H9 (cell line): Measurements from ENCODE around the gene SLC2A5. TPM values are rescaled to one million over a fixed set of nuclear protein-coding genes. Genes with fewer than 3 reads are reported as not detected.

Experiments
- DNase-seq: peaks from one replicate; pipeline ENCODE4 v3.0.0-alpha.2; 2017
- H2AFZ ChIP-seq: one replicate; pipeline ENCODE4 v1.6.1; 2013; ENCODE audit warnings: mild to moderate bottlenecking, low read length, control low read depth, moderate library complexity
- H2AK5ac ChIP-seq: 2 replicates; pipeline ENCODE4 v1.6.1; 2013; ENCODE audit warnings: low read length, control low read depth, mixed read lengths; ENCODE audit not compliant: insufficient read length
- H2BK120ac ChIP-seq: one replicate; pipeline ENCODE4 v1.6.1; 2013; ENCODE audit warnings: low read depth, mild to moderate bottlenecking, low read length, control low read depth, inconsistent platforms; ENCODE audit not compliant: poor library complexity, severe bottlenecking
- H2BK12ac ChIP-seq: 2 replicates; pipeline ENCODE4 v1.6.1; 2013; ENCODE audit warnings: low read length, control low read depth, mixed read lengths, low read depth; ENCODE audit not compliant: insufficient read length
- H2BK15ac ChIP-seq: 2 replicates; pipeline ENCODE4 v1.6.1; 2013; ENCODE audit warnings: low read depth, low read length, control low read depth
- H2BK20ac ChIP-seq: one replicate; pipeline ENCODE4 v1.6.1; 2013; ENCODE audit warnings: low read depth, mild to moderate bottlenecking, low read length, control low read depth, inconsistent platforms; ENCODE audit not compliant: poor library complexity, severe bottlenecking
- H2BK5ac ChIP-seq: 2 replicates; pipeline ENCODE4 v1.6.1; 2013; ENCODE audit warnings: low read length, control low read depth, mixed read lengths; ENCODE audit not compliant: insufficient read length
- H3K14ac ChIP-seq: 2 replicates; pipeline ENCODE4 v1.6.1; 2013; ENCODE audit warnings: low read length, control low read depth; ENCODE audit not compliant: insufficient read depth
- H3K18ac ChIP-seq: 2 replicates; pipeline ENCODE4 v1.6.1; 2013; ENCODE audit warnings: low read depth, mild to moderate bottlenecking, mixed read lengths, low read length, control low read depth; ENCODE audit not compliant: insufficient read length
- H3K23ac ChIP-seq: 2 replicates; pipeline ENCODE4 v1.6.1; 2013; ENCODE audit warnings: low read length, control low read depth, mixed read lengths, low read depth; ENCODE audit not compliant: insufficient read length
- H3K23me2 ChIP-seq: 2 replicates; pipeline ENCODE4 v1.6.1; 2013; ENCODE audit warnings: low read depth, mild to moderate bottlenecking, mixed read lengths, low read length, control low read depth; ENCODE audit not compliant: insufficient read length, poor library complexity, severe bottlenecking
- H3K27ac ChIP-seq: 2 replicates; pipeline ENCODE4 v1.5.1; 2013; ENCODE audit warnings: low read length, control low read depth, mixed read lengths, low read depth; ENCODE audit not compliant: insufficient read length
- H3K27me3 ChIP-seq: 2 replicates; pipeline ENCODE4 v1.6.1; 2013; ENCODE audit warnings: low read length, control low read depth, inconsistent platforms; ENCODE audit not compliant: insufficient read depth
- H3K4ac ChIP-seq: 2 replicates; pipeline ENCODE4 v1.6.1; 2013; ENCODE audit warnings: low read depth, mild to moderate bottlenecking, control low read depth, inconsistent platforms, low read length, moderate library complexity
- H3K4me1 ChIP-seq: 2 replicates; pipeline ENCODE4 v1.6.1; 2013; ENCODE audit warnings: low read length, control low read depth, inconsistent platforms; ENCODE audit not compliant: insufficient read depth
- H3K4me2 ChIP-seq: 2 replicates; pipeline ENCODE4 v1.6.1; 2013; ENCODE audit warnings: low read length, control low read depth, mixed read lengths; ENCODE audit not compliant: insufficient read length, insufficient read depth
- H3K56ac ChIP-seq: 2 replicates; pipeline ENCODE4 v1.6.1; 2013; ENCODE audit warnings: low read depth, mild to moderate bottlenecking, mixed read lengths, low read length, control low read depth; ENCODE audit not compliant: insufficient read length
- H3K79me1 ChIP-seq: 2 replicates; pipeline ENCODE4 v1.6.1; 2013; ENCODE audit warnings: low read depth, mild to moderate bottlenecking, moderate library complexity, low read length, control low read depth, inconsistent platforms; ENCODE audit not compliant: insufficient read depth, poor library complexity, severe bottlenecking
- H3K79me2 ChIP-seq: 2 replicates; pipeline ENCODE4 v1.6.1; 2013; ENCODE audit warnings: low read length, control low read depth, inconsistent platforms; ENCODE audit not compliant: insufficient read depth
- H3K9ac ChIP-seq: 2 replicates; pipeline ENCODE4 v1.6.1; 2013; ENCODE audit warnings: low read length, control low read depth, mixed read lengths; ENCODE audit not compliant: insufficient read length; ENCODE audit errors: extremely low read depth
- H3K9me3 ChIP-seq: one replicate; pipeline ENCODE4 v1.6.1; 2013; ENCODE audit warnings: low read depth, low read length, inconsistent platforms; ENCODE audit not compliant: control insufficient read depth
- H3T11ph ChIP-seq: one replicate; pipeline ENCODE4 v1.6.1; 2013; ENCODE audit warnings: mild to moderate bottlenecking, low read length, control low read depth, inconsistent platforms
- H4K20me1 ChIP-seq: one replicate; pipeline ENCODE4 v1.6.1; 2013; ENCODE audit not compliant: control insufficient read depth, insufficient read length, insufficient read depth
- H4K5ac ChIP-seq: 2 replicates; pipeline ENCODE4 v1.6.1; 2013; ENCODE audit warnings: low read depth, mild to moderate bottlenecking, mixed read lengths, low read length, control low read depth; ENCODE audit not compliant: insufficient read length
- H4K8ac ChIP-seq: replicated peaks from 2 replicates; pipeline ENCODE4 v1.6.1; 2013; ENCODE audit warnings: low read length, control low read depth, mixed read lengths, low read depth; ENCODE audit not compliant: insufficient read length
- H4K91ac ChIP-seq: 2 replicates; pipeline ENCODE4 v1.6.1; 2013; ENCODE audit warnings: low read depth, mild to moderate bottlenecking, moderate library complexity, mixed read lengths, low read length, control low read depth; ENCODE audit not compliant: insufficient read length
- H3K27ac Mint-ChIP-seq, 3 experiments: 2 replicates in 2 of 3; 3 replicates in 1 of 3; pipeline ENCODE4 v1.8.0; 2020 to 2021; ENCODE audit warnings: mixed read lengths in 3 of 3, mild to moderate bottlenecking in 1 of 3, moderate library complexity in 1 of 3
- H3K27me3 Mint-ChIP-seq: 2 replicates; pipeline ENCODE4 v1.8.0; 2021; ENCODE audit warnings: low read depth, mild to moderate bottlenecking, moderate library complexity, mixed read lengths
- H3K36me3 Mint-ChIP-seq, 3 experiments: 2 replicates in 2 of 3; 3 replicates in 1 of 3; pipeline ENCODE4 v1.8.0; 2020 to 2021; ENCODE audit warnings: low read depth in 3 of 3, mixed read lengths in 3 of 3; ENCODE audit not compliant: insufficient read depth in 1 of 3
- H3K4me1 Mint-ChIP-seq, 2 experiments: 2 replicates each; pipeline ENCODE4 v1.8.0; 2020; ENCODE audit warnings: mixed read lengths in 2 of 2
- H3K4me3 Mint-ChIP-seq, 2 experiments: 2 replicates in 1 of 2; 3 replicates in 1 of 2; pipeline ENCODE4 v1.8.0; 2020 to 2021; ENCODE audit warnings: mild to moderate bottlenecking in 2 of 2, mixed read lengths in 2 of 2, moderate library complexity in 1 of 2
- H3K9me3 Mint-ChIP-seq, 2 experiments: 2 replicates in 1 of 2; 3 replicates in 1 of 2; pipeline ENCODE4 v1.8.0; 2020; ENCODE audit warnings: mild to moderate bottlenecking in 2 of 2, mixed read lengths in 2 of 2, moderate library complexity in 1 of 2
- WGBS: extraction: QIAGEN DNeasy Blood & Tissue Kit; methylation state at CpG from one replicate; pipeline ENCODE4 v1.1.7; 2013; ENCODE audit warnings: missing lambda C conversion rate, low lambda C conversion rate, mixed read lengths; ENCODE audit not compliant: insufficient read length; ENCODE audit errors: extremely low coverage; 5-methylcytosine and 5-hydroxymethylcytosine counted together
- total RNA-seq: library from RNA; stranded (reverse); gene quantifications from 2 replicates; pipeline ENCODE4 v1.2.1, GENCODE V29; 2021
- TF ChIP-seq, protein P1 (sequence below): fragments of 200-600 bp; sonication (generic); conservative IDR thresholded peaks from 3 replicates; pipeline ENCODE4 v1.8.0; 2021; ENCODE audit warnings: antibody characterized with exemption, mild to moderate bottlenecking

Gene SLC2A5
- total RNA-seq, 1 experiment from 2014 or later, result not detected

DNA sequence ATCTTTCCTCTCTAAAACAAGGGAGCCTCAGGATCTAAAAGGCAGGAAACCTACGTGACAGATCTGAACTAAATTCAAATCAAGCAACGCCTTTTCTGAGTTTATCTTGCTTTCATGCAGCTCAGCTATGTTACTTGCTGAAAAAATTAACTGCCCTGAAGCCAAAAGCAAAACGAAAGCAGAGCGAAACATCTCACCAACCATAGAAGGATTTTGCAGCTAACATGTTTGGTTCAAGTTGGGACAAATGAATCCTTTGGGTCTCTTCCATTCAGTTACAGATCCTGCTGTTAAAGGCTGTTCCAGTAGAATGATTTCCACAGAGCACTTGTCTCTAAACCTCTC is 482 bp downstream of the SLC2A5 start:
- H4K20me1 ChIP-seq, result no peaks in the 10 kb centered on the region
- no peak overlapping the region for H3K4me3 Mint-ChIP-seq
- no peaks in the 10 kb centered on the region for H3K9me3 ChIP-seq
- no peak overlapping the region for H4K91ac ChIP-seq
- H3T11ph ChIP-seq, result no peak overlapping the region
- H4K8ac ChIP-seq, result no peak overlapping the region
- peak overlapping the region in 2 of 3 experiments; percentile 66 to 93; a peak in 3 of 7 replicates for H3K27ac Mint-ChIP-seq
- no peak overlapping the region for H2AFZ ChIP-seq
- TF ChIP-seq, protein P1, sequence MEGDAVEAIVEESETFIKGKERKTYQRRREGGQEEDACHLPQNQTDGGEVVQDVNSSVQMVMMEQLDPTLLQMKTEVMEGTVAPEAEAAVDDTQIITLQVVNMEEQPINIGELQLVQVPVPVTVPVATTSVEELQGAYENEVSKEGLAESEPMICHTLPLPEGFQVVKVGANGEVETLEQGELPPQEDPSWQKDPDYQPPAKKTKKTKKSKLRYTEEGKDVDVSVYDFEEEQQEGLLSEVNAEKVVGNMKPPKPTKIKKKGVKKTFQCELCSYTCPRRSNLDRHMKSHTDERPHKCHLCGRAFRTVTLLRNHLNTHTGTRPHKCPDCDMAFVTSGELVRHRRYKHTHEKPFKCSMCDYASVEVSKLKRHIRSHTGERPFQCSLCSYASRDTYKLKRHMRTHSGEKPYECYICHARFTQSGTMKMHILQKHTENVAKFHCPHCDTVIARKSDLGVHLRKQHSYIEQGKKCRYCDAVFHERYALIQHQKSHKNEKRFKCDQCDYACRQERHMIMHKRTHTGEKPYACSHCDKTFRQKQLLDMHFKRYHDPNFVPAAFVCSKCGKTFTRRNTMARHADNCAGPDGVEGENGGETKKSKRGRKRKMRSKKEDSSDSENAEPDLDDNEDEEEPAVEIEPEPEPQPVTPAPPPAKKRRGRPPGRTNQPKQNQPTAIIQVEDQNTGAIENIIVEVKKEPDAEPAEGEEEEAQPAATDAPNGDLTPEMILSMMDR, result no peak
- no peak overlapping the region for H3K18ac ChIP-seq
- no peak overlapping the region for H2BK20ac ChIP-seq
- no peaks in the 10 kb centered on the region for H3K27me3 ChIP-seq
- no peak overlapping the region for H2BK15ac ChIP-seq
- no peaks in the 10 kb centered on the region; a peak in 1 of 7 replicates for H3K36me3 Mint-ChIP-seq
- H3K79me2 ChIP-seq, result no peaks in the 10 kb centered on the region
- no peaks in the 10 kb centered on the region; the same call in 1 of the 2 replicates for H3K4me1 ChIP-seq
- no peak overlapping the region for H3K27ac ChIP-seq
- no peaks in the 10 kb centered on the region for H3K9me3 Mint-ChIP-seq
- H3K23ac ChIP-seq, result no peak overlapping the region
- DNase-seq, result no peak
- peaks cover 18 to 26% of the 10 kb centered on the region in 2 experiments for H3K4me1 Mint-ChIP-seq
- no peaks in the 10 kb centered on the region for H3K23me2 ChIP-seq
- H3K9ac ChIP-seq, result no peak overlapping the region
- H3K14ac ChIP-seq, result no peak overlapping the region
- no peaks in the 10 kb centered on the region for H3K79me1 ChIP-seq
- no peak overlapping the region for H2BK12ac ChIP-seq
- H2AK5ac ChIP-seq, result no peak overlapping the region
- no peak overlapping the region for H4K5ac ChIP-seq
- WGBS, result no CpG with 5 or more reads among the region's 4 CpGs
- no peak overlapping the region for H2BK120ac ChIP-seq
- no peak overlapping the region for H3K4ac ChIP-seq
- H3K27me3 Mint-ChIP-seq, result peaks cover 2% of the 10 kb centered on the region; the same call in 1 of the 2 replicates
- H2BK5ac ChIP-seq, result no peak overlapping the region
- H3K4me2 ChIP-seq, result no peak overlapping the region
- H3K56ac ChIP-seq, result no peak overlapping the region
